Effector memory CD8-positive, alpha-beta T cell (primary cell): ENCODE data around the gene OSBPL9.

Experiments used
- ATAC-seq: fragments of 150-1000 bp; cut with Tn5 transposase; replicated peaks from 2 replicates; pipeline ENCODE4 v1.10.0; 2021; ENCODE audit warnings: mild to moderate bottlenecking, moderate library complexity
- DNase-seq, 3 experiments: peaks; one replicate each; pipeline ENCODE4 v3.0.0; 2021
- H3K27ac Mint-ChIP-seq, 2 donors: one replicate each; pipeline ENCODE4 v1.8.0; 2022; ENCODE audit warnings: mild to moderate bottlenecking in 2 of 2, mixed read lengths in 2 of 2, moderate library complexity in 2 of 2
- H3K27me3 Mint-ChIP-seq, 2 donors: one replicate each; pipeline ENCODE4 v1.8.0; 2022; ENCODE audit warnings: mixed read lengths in 2 of 2
- H3K36me3 Mint-ChIP-seq: one replicate; pipeline ENCODE4 v1.8.0; 2022; ENCODE audit warnings: mild to moderate bottlenecking, moderate library complexity, mixed read lengths; ENCODE audit not compliant: insufficient read depth
- H3K4me1 Mint-ChIP-seq, 2 donors: one replicate each; pipeline ENCODE4 v1.8.0; 2022; ENCODE audit warnings: low read depth in 2 of 2, mixed read lengths in 2 of 2
- H3K4me3 Mint-ChIP-seq, 2 donors: one replicate each; pipeline ENCODE4 v1.8.0; 2022; ENCODE audit warnings: mild to moderate bottlenecking in 2 of 2, mixed read lengths in 2 of 2, moderate library complexity in 2 of 2
- H3K9me3 Mint-ChIP-seq, 2 donors: one replicate each; pipeline ENCODE4 v1.8.0; 2022; ENCODE audit warnings: mixed read lengths in 2 of 2

Gene OSBPL9

DNA sequence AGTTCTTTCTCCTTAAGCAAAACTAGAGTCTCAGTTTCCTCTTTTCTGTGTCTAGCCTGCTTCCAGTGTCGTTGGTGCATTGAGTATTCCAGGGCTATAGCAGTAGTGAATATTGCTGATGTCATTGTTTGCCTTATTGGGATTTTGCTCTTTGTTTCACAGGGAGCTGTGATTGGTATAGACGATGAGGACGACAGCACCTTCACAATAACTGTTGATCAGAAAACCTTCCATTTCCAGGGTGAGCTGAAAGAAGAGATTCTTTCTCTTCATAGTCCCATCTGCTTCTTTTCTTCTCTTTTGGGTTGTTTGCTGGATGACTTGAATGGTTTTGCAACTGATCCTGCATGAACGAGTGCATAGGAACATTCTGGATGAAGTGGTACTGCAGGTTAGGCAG is 52.4 kb downstream of the OSBPL9 start:
- H3K27me3 Mint-ChIP-seq, result no peaks in the 10 kb centered on the region
- H3K4me1 Mint-ChIP-seq, result peaks cover 0 to 7% of the 10 kb centered on the region in 2 donors
- no peaks in the 10 kb centered on the region for H3K36me3 Mint-ChIP-seq
- H3K4me3 Mint-ChIP-seq, result no peak overlapping the region
- no peaks in the 10 kb centered on the region for H3K9me3 Mint-ChIP-seq
- DNase-seq (no peak), ATAC-seq (no peak)
- no peak overlapping the region for H3K27ac Mint-ChIP-seq

DNA sequence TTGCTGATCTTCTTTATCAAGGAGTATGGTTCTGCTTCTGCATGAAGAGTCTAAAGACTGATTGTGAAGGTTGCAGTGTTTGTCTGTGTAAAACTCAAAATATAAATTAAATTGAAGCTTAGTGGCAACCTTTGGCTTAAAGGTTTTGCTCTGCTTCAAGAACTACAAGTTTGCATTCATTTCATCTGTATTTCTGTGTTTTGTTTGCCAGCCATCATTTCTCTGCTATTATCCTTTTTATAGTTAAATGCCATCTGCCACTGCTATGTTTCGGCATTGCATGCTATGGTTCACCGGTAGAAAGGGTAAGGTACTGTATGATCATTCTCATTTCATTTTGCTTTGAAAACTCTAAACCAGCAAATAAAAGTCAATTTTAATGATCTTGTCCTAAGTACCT is 52.9 kb downstream of the OSBPL9 start:
- Mint-ChIP-seq H3K9me3 (no peaks in the 10 kb centered on the region), H3K27me3 (no peaks in the 10 kb centered on the region), H3K4me3 (no peak overlapping the region), H3K4me1 (peaks cover 0 to 7% of the 10 kb centered on the region in 2 donors), H3K27ac (no peak overlapping the region), H3K36me3 (no peaks in the 10 kb centered on the region)
- DNase-seq (no peak), ATAC-seq (no peak)

GRCh38 chr1:51671527-51672325 is 54.8 kb downstream of the OSBPL9 start:
- H3K9me3 Mint-ChIP-seq, result no peaks in the 10 kb centered on the region
- peaks cover 0 to 7% of the 10 kb centered on the region in 2 donors for H3K4me1 Mint-ChIP-seq
- peaks cover 6% of the 10 kb centered on the region for H3K36me3 Mint-ChIP-seq
- H3K4me3 Mint-ChIP-seq, result no peak overlapping the region
- DNase-seq, result no peak
- no peaks in the 10 kb centered on the region for H3K27me3 Mint-ChIP-seq
- H3K27ac Mint-ChIP-seq, result no peak overlapping the region
- no peak for ATAC-seq

DNA sequence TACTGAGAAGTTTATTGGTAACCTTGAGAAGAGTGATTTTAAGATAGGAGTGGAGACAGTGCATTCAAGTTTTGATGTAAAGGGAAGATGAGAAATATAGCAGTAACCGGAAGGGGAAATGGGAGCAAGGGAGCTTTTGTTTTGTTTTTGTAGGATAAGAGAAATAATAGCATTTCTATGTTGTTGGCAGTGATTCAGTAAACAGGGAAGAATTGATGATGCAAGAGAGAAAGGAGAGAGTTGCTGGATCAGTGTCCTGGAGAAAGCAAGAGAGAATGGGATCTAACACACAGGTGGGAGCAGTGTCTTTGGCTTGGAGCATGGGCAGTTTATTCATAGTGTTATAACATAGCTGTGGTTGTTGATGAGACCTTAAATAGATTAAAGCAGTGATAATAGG is 56.4 kb downstream of the OSBPL9 start:
- H3K27me3 Mint-ChIP-seq, result no peaks in the 10 kb centered on the region
- peaks cover 6% of the 10 kb centered on the region for H3K36me3 Mint-ChIP-seq
- no peak for ATAC-seq
- H3K27ac Mint-ChIP-seq, result no peak overlapping the region
- peaks cover 0 to 7% of the 10 kb centered on the region in 2 donors for H3K4me1 Mint-ChIP-seq
- H3K4me3 Mint-ChIP-seq, result no peak overlapping the region
- no peaks in the 10 kb centered on the region for H3K9me3 Mint-ChIP-seq
- DNase-seq, result no peak

DNA sequence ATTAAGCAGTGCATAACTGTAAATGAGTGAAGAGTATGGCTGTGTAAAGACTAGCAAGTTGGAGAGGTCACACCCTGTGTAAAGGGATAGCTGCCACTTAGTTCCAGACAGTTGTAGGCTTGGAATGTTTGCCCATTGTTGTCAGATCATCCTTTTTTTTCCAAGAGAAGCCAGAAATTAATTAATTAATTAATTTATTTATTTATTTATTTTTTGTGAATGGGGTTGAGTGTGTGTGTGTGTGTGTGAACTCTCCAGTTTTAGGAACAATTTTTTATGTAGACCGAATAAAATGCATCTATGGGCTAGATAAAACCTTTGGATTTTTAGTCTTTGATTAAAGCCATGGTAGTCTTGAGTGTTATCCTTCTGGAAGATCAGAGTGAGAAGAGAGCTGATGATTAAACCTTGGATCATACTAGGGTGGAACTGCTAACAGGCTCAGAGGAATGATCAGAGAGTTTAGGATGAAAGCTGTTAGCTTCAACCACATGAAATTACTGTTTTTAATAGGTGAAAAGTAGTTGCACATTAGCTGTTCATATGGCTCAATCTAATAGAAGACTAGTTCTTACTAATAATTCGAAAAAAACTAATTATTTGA is 58.4 kb downstream of the OSBPL9 start:
- no peaks in the 10 kb centered on the region for H3K9me3 Mint-ChIP-seq
- H3K36me3 Mint-ChIP-seq, result peaks cover 9% of the 10 kb centered on the region
- DNase-seq (no peak), ATAC-seq (no peak)
- no peak overlapping the region for H3K4me3 Mint-ChIP-seq
- H3K27ac Mint-ChIP-seq, result no peak overlapping the region
- no peaks in the 10 kb centered on the region for H3K27me3 Mint-ChIP-seq
- no peaks in the 10 kb centered on the region for H3K4me1 Mint-ChIP-seq

DNA sequence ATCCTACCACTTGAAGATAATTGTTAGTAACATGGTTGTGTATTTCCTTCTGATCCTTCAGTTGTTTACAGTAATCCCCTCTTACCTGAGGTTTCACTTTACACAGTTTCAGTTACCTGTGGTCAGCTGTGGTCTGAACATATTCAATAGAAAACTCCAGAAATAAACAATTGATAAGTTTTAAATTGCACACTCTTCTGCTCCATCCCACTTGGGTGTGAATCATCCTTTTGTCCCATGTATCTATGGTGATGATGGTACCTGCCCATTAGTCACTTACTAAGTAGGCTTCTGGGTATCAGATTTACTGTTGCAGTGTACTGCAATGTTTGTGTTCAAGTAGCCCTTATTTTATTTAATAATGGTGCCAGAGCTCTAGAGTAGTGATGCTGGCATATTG is 62.5 kb downstream of the OSBPL9 start:
- ATAC-seq (no peak), DNase-seq (no peak)
- no peaks in the 10 kb centered on the region for H3K27me3 Mint-ChIP-seq
- no peak overlapping the region for H3K27ac Mint-ChIP-seq
- H3K9me3 Mint-ChIP-seq, result no peaks in the 10 kb centered on the region
- H3K4me1 Mint-ChIP-seq, result no peaks in the 10 kb centered on the region
- H3K36me3 Mint-ChIP-seq, result peaks cover 9% of the 10 kb centered on the region
- H3K4me3 Mint-ChIP-seq, result no peak overlapping the region

DNA sequence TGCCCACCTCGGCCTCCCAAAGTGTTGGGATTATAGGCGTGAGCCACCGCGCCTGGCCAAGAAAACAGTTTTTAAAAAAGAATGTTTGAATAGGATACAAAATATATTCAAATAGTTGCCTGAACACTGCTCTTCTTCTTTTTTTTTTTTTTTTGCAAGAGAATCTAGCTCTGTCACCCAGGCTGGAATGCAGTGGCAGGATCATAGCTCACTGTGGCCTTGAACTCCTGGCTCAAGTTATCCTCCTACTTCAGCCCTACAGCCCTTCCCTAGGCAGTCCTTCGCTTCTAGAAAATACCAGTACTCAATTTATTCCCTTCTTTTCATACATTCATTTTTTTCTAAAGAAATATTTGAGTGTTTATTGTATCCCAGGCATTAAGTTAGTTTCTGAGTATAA is 67.9 kb downstream of the OSBPL9 start:
- Mint-ChIP-seq H3K4me1 (peaks cover 3 to 17% of the 10 kb centered on the region in 2 donors), H3K27me3 (no peaks in the 10 kb centered on the region), H3K9me3 (no peaks in the 10 kb centered on the region), H3K27ac (no peak overlapping the region), H3K36me3 (peaks cover 6% of the 10 kb centered on the region), H3K4me3 (no peak overlapping the region)
- no peak for ATAC-seq
- DNase-seq, result no peak

DNA sequence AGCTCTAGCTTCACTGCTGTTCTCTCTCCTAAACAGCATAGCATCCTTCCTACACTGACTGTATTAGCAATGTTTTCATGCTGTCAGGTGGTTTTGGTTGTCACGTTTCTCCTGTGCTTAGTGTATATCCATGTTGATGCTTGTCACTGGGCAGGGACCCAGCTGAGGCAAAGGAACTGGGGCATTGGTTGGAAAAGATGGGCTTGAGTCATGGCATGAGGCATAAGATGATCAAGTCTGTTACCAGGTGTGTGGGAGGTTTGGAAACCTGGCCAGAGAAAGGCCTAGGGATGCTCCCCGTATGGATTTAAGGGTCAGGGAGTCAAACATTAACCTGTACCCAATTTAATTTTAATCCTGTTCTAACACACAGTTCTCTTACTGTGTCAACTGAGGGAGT is 69.6 kb downstream of the OSBPL9 start:
- DNase-seq (no peak), ATAC-seq (no peak)
- no peak overlapping the region for H3K4me3 Mint-ChIP-seq
- no peaks in the 10 kb centered on the region for H3K9me3 Mint-ChIP-seq
- H3K27me3 Mint-ChIP-seq, result no peaks in the 10 kb centered on the region
- peaks cover 3% of the 10 kb centered on the region for H3K36me3 Mint-ChIP-seq
- H3K4me1 Mint-ChIP-seq, result peaks cover 3 to 17% of the 10 kb centered on the region in 2 donors
- H3K27ac Mint-ChIP-seq, result no peak overlapping the region

- peaks cover 3% of the 10 kb centered on the region for H3K36me3 Mint-ChIP-seq
- peaks cover 3 to 17% of the 10 kb centered on the region in 2 donors for H3K4me1 Mint-ChIP-seq
- DNase-seq, result no peak
- no peaks in the 10 kb centered on the region for H3K9me3 Mint-ChIP-seq
- H3K4me3 Mint-ChIP-seq, result no peak overlapping the region
- no peak for ATAC-seq
- H3K27ac Mint-ChIP-seq, result no peak overlapping the region
- H3K27me3 Mint-ChIP-seq, result no peaks in the 10 kb centered on the region
These were observed 72.2 kb downstream of the OSBPL9 start for GRCh38 chr1:51689075-51689440.

GRCh38 chr1:51689643-51690042 is 72.8 kb downstream of the OSBPL9 start:
- no peak overlapping the region for H3K4me3 Mint-ChIP-seq
- H3K4me1 Mint-ChIP-seq, result peaks cover 3 to 17% of the 10 kb centered on the region in 2 donors
- no peak overlapping the region for H3K27ac Mint-ChIP-seq
- DNase-seq (no peak), ATAC-seq (no peak)
- H3K27me3 Mint-ChIP-seq, result no peaks in the 10 kb centered on the region
- peaks cover 3% of the 10 kb centered on the region for H3K36me3 Mint-ChIP-seq
- H3K9me3 Mint-ChIP-seq, result no peaks in the 10 kb centered on the region

- Mint-ChIP-seq H3K9me3 (no peaks in the 10 kb centered on the region), H3K4me1 (peaks cover 3 to 17% of the 10 kb centered on the region in 2 donors), H3K27me3 (no peaks in the 10 kb centered on the region), H3K4me3 (no peak overlapping the region), H3K36me3 (peaks cover 3% of the 10 kb centered on the region), H3K27ac (no peak overlapping the region)
- ATAC-seq, result no peak
- DNase-seq, result no peak
These were observed 73.5 kb downstream of the OSBPL9 start for GRCh38 chr1:51690285-51690961.

DNA sequence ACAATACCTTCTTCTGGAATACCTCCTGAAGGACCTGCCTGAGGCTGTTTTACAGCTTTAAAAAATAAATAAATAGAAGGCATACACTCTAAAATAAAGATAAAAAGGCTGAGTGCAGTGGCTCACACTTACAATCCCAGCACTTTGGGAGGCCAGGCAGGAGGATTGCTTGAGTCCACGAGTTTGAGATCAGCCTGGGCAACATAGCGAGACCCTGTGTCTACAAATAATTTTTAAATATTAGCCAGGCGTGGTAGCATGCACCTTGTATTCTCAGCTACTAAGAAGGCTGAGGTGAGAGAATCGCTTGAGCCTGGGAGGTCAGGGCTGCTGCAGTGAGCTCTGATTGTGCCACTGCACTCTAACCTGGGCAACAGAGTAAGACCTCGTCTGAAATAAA is 75.0 kb downstream of the OSBPL9 start:
- Mint-ChIP-seq H3K36me3 (no peaks in the 10 kb centered on the region), H3K27me3 (no peaks in the 10 kb centered on the region), H3K4me3 (no peak overlapping the region), H3K27ac (no peak overlapping the region), H3K9me3 (no peaks in the 10 kb centered on the region), H3K4me1 (peaks cover 2 to 18% of the 10 kb centered on the region in 2 donors)
- ATAC-seq (no peak), DNase-seq (no peak)

- H3K4me3 Mint-ChIP-seq, result no peak overlapping the region
- no peak for ATAC-seq
- no peak overlapping the region for H3K27ac Mint-ChIP-seq
- H3K4me1 Mint-ChIP-seq, result peaks cover 2 to 17% of the 10 kb centered on the region in 2 donors
- no peaks in the 10 kb centered on the region for H3K27me3 Mint-ChIP-seq
- DNase-seq, result no peak
- no peaks in the 10 kb centered on the region for H3K36me3 Mint-ChIP-seq
- H3K9me3 Mint-ChIP-seq, result no peaks in the 10 kb centered on the region
These were observed 76.7 kb downstream of the OSBPL9 start for GRCh38 chr1:51693419-51694155.
